HG03095 (cell line): ENCODE results near the gene LGALS13.
"Not testable (repeated sequence)": the region's sequence is repeated elsewhere in the genome, so short reads cannot be mapped to it uniquely, and the experiment has no call there.

ENCODE experiments used
- ATAC-seq: cut with Tn5 transposase; IDR thresholded peaks from one replicate; pipeline ENCODE4 v1.9.1; 2021; ENCODE audit warnings: moderate library complexity; ENCODE audit not compliant: unreplicated experiment

LGALS13 gene

GRCh38 chr19:39613597-39613996 lies 11.3 kb downstream of the LGALS13 start:
- no peak for ATAC-seq

GRCh38 chr19:39617745-39618144 lies 15.4 kb downstream of the LGALS13 start:
- no peak for ATAC-seq

- no peak for ATAC-seq
Observed at GRCh38 chr19:39623946-39624345, 21.6 kb downstream of the LGALS13 start.

DNA sequence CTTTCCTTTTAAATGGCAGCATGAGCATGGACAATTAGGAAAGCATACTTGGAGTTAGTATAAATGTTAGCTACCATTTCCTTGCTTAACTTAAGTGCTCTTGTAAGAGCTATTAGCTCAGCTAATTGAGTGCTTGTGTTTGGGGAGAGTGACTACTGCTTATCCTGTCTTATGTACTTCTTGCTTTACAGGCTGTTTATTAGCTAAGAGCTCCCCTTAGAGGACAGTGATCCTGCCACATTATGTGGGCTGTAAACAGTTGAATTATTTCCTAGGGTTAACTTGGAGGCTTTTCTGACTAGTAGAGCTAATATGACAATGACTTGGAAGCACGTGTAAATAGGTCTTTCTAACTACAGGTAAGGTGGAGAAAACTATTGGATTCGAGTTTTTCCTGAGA lies 25.3 kb downstream of the LGALS13 start:
- not testable (repeated sequence) for ATAC-seq

- ATAC-seq, result no peak
Observed at GRCh38 chr19:39631178-39631577, 28.9 kb downstream of the LGALS13 start.

- no peak for ATAC-seq
Observed at GRCh38 chr19:39631626-39632025, 29.3 kb downstream of the LGALS13 start.

- no peak for ATAC-seq
Observed at GRCh38 chr19:39637891-39638290, 35.6 kb downstream of the LGALS13 start.

GRCh38 chr19:39641773-39642172 lies 39.4 kb downstream of the LGALS13 start:
- ATAC-seq, result no peak

- ATAC-seq, result no peak
Observed at GRCh38 chr19:39643591-39643990, 41.3 kb downstream of the LGALS13 start.

DNA sequence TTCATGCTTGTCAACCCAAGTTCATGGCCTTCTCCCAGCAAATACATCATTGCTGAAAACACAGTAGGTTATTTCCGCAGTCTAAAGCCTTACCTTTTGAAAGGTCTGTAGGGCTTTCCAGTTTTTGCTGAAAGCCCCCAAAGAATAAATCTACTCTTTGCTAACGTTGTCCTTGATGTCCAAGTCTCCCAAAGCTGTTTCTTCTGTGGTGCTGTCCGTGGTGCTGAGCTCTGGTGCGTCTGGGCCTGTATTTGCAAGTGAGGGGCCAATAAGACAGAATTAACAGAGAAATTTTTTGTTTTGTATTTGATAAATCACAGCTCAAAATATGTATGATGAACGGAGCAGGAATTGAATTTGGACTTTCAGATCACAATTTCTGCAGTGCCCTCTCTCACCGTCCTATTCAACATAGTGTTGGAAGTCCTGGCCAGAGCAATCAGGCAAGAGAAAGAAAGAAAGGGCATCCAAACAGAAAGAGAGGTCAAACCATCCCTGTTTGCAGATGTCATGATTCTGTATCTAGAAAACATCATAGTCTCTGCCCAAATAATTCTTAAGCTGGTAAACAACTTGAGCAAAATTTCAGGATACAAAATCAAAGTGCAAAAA lies 43.6 kb downstream of the LGALS13 start:
- no peak for ATAC-seq

- ATAC-seq, result no peak
Observed at GRCh38 chr19:39647918-39648317, 45.6 kb downstream of the LGALS13 start.

GRCh38 chr19:39655613-39656012 lies 53.3 kb downstream of the LGALS13 start, which contains the start of gene LGALS16:
Gene LGALS16, plus strand, starts transcription at chr19:39655913. Its CDS starts 49 bp downstream, at chr19:39655962.
- no peak for ATAC-seq
